Keratinocyte (primary cell): ENCODE results near the gene SLC27A5.

ENCODE experiments used
- CTCF ChIP-seq, 3 experiments: IDR thresholded peaks in 1 of 3; conservative IDR thresholded peaks in 1 of 3; optimal IDR thresholded peaks in 1 of 3; 2 replicates in 2 of 3; 3 replicates in 1 of 3; pipeline versions ENCODE3 to v1.5.1; 2011; ENCODE audit warnings: low read length in 3 of 3, mild to moderate bottlenecking in 3 of 3, moderate library complexity in 2 of 3, control low read depth in 1 of 3, inconsistent platforms in 1 of 3; ENCODE audit not compliant: insufficient read depth in 2 of 3; ENCODE audit errors: extremely low read depth in 1 of 3
- EZH2 ChIP-seq: IDR thresholded peaks from one replicate; pipeline ENCODE4 v1.6.1; 2012; ENCODE audit warnings: inconsistent platforms, mild to moderate bottlenecking, low read length, moderate library complexity

GRCh38 chr19:58514564-58515022 lies 2.8 kb upstream of the SLC27A5 start:
- TF ChIP-seq CTCF (optimal IDR thresholded peaks at IDR 0.05 in 1 of 3, IDR thresholded peaks at IDR 0.05 in 1 of 3, conservative IDR thresholded peaks at IDR 0.05 in 1 of 3; ENCODE audit: extremely low read depth in 1 of 3, insufficient read depth in 2 of 3, low read length in 3 of 3) (no peak), EZH2 (no peak)
